Upper lobe of left lung (tissue), 6 donors: ENCODE results near the gene FCRL6. TPM values are rescaled to one million over a fixed set of nuclear protein-coding genes. Genes with fewer than 3 reads are reported as not detected.

ENCODE experiments used
- ATAC-seq, 2 donors: fragments of 200-7000 bp; cut with Tn5 transposase; one replicate each; pipeline ENCODE4 v1.9.1; 2022; ENCODE audit warnings: mild to moderate bottlenecking in 2 of 2, moderate library complexity in 2 of 2; ENCODE audit not compliant: low FRiP score in 2 of 2
- DNase-seq, 2 donors: peaks; one replicate each; pipeline ENCODE4 v3.0.0-alpha.2; 2019 to 2020
- H3K27ac ChIP-seq, 4 donors: fragments of 200-600 bp; sonication (generic); one replicate each; pipeline ENCODE4 v1.5.1; 2016 to 2019
- H3K27me3 ChIP-seq, 4 donors: fragments of 200-600 bp; sonication (generic); one replicate each; pipeline ENCODE4 v1.5.1; 2017 to 2019
- H3K36me3 ChIP-seq, 4 donors: fragments of 200-600 bp; sonication (generic); one replicate each; pipeline ENCODE4 v1.5.1; 2016 to 2019
- H3K4me1 ChIP-seq, 4 donors: fragments of 200-600 bp; sonication (generic); one replicate each; pipeline ENCODE4 v1.5.1; 2018 to 2019
- H3K4me3 ChIP-seq, 4 donors: fragments of 200-600 bp; sonication (generic); one replicate each; pipeline ENCODE4 v1.5.1; 2017 to 2019; ENCODE audit warnings: mild to moderate bottlenecking in 2 of 4, moderate library complexity in 1 of 4
- H3K9me3 ChIP-seq, 4 donors: fragments of 200-600 bp; sonication (generic); one replicate each; pipeline ENCODE4 v1.5.1; 2018 to 2019
- EP300 ChIP-seq, 4 donors: sonication (generic); formaldehyde crosslinking; IDR thresholded peaks; one replicate each; pipeline ENCODE4 v1.5.1; 2017; ENCODE audit warnings: antibody characterized with exemption in 4 of 4, control low read depth in 2 of 4
- POLR2A ChIP-seq, 4 donors: fragments of 450-650 bp; IDR thresholded peaks; one replicate each; pipeline ENCODE4 v1.5.1; 2016 to 2017; ENCODE audit warnings: antibody characterized with exemption in 4 of 4, mild to moderate bottlenecking in 2 of 4
- POLR2AphosphoS5 ChIP-seq, 2 donors: sonication (generic); formaldehyde crosslinking; IDR thresholded peaks; one replicate each; pipeline ENCODE4 v1.5.1; 2017; ENCODE audit warnings: antibody characterized with exemption in 2 of 2
- WGBS, 2 donors: methylation state at CpG; one replicate each; pipeline ENCODE4 v1.1.5; 2017 to 2018; 5-methylcytosine and 5-hydroxymethylcytosine counted together
- total RNA-seq, 6 donors: library from RNA; depleted of rRNA in 4 of 6; stranded (reverse); fragments of >200 nt in 4 of 6; gene quantifications; one replicate each; pipeline versions ENCODE4 v1.1.0 to v1.2.1, GENCODE V29; 2016 to 2021
- TF ChIP-seq, protein P1 (sequence below), 6 experiments: fragments of 450-650 bp in 4 of 6; fragments of 200-600 bp in 2 of 6; sonication (generic) in 2 of 6; IDR thresholded peaks; one replicate each; pipeline ENCODE4 v1.5.1; 2016 to 2019; ENCODE audit warnings: antibody characterized with exemption in 6 of 6
- donor health status: DM: no; HTN: no; CAD: no; lungs with moderate emphysema.
- donor health status: DM: no; HTN: yes; CAD: no; lungs with severe emphysema.

The FCRL6 gene
- total RNA-seq, 6 donors from 2014 or later = 1.8 to 5.2 (median 3.0) TPM

DNA sequence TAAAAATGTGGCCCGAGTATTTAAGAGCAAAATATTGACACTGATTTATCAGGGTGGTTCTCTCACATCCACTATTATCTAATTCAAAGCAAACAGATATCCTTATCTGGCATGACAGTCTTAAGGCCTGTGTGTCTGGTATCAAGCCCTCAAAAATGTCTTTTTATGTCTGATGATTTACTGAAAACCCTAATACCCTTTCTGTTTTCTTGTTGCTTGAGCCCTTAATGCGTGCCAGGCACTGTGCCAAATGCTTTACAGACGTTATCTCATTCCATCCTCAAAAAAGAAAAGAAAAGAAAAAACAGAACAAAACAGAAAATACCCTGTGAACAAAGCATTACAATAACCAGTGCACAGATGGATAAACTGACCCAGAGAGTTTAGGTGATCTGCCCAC is 15.7 kb upstream of the FCRL6 start:
- 49 to 54% methylated on average over 3 of the region's 3 CpGs for WGBS, 2 donors
- H3K27ac ChIP-seq = no peak overlapping the region
- peak in 1 of 2 donors; percentile 37 for ATAC-seq
- no peaks in the 10 kb centered on the region for H3K27me3 ChIP-seq
- H3K36me3 ChIP-seq = no peaks in the 10 kb centered on the region
- DNase-seq = no peak
- no peak overlapping the region for H3K4me3 ChIP-seq
- no peaks in the 10 kb centered on the region for H3K9me3 ChIP-seq
- TF ChIP-seq, protein P1, sequence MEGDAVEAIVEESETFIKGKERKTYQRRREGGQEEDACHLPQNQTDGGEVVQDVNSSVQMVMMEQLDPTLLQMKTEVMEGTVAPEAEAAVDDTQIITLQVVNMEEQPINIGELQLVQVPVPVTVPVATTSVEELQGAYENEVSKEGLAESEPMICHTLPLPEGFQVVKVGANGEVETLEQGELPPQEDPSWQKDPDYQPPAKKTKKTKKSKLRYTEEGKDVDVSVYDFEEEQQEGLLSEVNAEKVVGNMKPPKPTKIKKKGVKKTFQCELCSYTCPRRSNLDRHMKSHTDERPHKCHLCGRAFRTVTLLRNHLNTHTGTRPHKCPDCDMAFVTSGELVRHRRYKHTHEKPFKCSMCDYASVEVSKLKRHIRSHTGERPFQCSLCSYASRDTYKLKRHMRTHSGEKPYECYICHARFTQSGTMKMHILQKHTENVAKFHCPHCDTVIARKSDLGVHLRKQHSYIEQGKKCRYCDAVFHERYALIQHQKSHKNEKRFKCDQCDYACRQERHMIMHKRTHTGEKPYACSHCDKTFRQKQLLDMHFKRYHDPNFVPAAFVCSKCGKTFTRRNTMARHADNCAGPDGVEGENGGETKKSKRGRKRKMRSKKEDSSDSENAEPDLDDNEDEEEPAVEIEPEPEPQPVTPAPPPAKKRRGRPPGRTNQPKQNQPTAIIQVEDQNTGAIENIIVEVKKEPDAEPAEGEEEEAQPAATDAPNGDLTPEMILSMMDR (IDR thresholded peaks at IDR 0.05) = no peak
- no peak for TF ChIP-seq POLR2AphosphoS5 (IDR thresholded peaks at IDR 0.05)
- TF ChIP-seq EP300 (IDR thresholded peaks at IDR 0.05) = no peak
- TF ChIP-seq POLR2A (IDR thresholded peaks at IDR 0.05) = no peak
- peaks cover 4 to 9% (median 9%) of the 10 kb centered on the region in 4 donors for H3K4me1 ChIP-seq

DNA sequence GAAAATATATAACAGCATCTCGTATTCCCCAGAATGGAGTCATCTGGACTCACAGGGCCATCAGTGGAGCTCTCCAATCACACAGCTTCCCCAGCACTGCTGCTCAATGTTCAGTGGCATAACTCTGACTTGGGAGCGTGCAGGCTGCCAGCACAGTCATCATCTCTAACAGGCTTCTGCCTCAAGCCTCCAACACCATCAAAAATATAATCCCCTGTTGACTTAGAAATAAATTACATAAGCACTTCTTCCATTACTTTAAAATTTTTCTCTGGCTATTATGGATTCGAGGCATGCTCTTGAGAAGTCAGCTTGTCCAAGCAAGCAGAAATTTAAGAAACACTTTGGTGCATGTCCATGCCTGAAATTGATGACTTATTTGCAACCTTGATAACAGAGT is 15.2 kb upstream of the FCRL6 start:
- WGBS, 2 donors = 75 to 83% methylated on average over 3 of the region's 3 CpGs
- no peaks in the 10 kb centered on the region for H3K27me3 ChIP-seq
- H3K36me3 ChIP-seq = no peaks in the 10 kb centered on the region
- H3K4me3 ChIP-seq = no peak overlapping the region
- H3K4me1 ChIP-seq = peaks cover under 1 to 4% (median 4%) of the 10 kb centered on the region in 4 donors
- ATAC-seq (peak in 1 of 2 donors; percentile 61), DNase-seq (no peak)
- no peak overlapping the region for H3K27ac ChIP-seq
- no peaks in the 10 kb centered on the region for H3K9me3 ChIP-seq
- no peak for TF ChIP-seq EP300 (IDR thresholded peaks at IDR 0.05)
- no peak for TF ChIP-seq POLR2AphosphoS5 (IDR thresholded peaks at IDR 0.05)
- TF ChIP-seq, protein P1 (IDR thresholded peaks at IDR 0.05) = no peak
- TF ChIP-seq POLR2A (IDR thresholded peaks at IDR 0.05) = no peak

DNA sequence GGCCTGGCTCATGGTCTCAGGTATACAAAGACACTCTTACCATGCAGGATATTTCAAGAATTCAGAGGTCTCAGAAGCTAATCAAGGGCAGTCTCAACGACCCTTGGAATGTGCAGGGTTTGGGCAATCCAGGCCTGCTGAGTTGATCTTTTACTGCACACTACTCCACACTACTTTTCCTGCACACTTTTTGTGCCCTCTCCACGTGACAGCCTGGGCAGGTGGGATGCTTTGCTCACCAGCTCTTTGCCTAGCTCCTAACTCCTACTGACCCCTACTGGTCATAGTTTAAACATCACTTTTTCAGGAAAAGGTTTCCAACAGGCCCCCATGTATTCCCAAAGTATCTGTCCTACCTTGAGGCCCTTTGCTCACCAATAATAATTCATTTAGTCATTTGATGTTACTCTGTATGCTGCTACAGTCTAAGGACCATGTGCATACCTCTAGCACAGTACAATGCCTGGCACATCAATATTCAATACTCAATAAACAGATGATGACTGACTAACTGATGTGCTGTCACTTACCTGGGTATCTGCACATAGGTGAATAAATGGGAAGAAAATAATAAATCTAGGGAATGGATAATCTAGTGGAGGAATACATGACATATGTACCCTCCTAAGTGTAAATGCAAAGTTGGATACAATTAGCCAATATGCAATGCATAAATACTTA is 11.8 kb upstream of the FCRL6 start:
- Histone ChIP-seq H3K36me3 (no peaks in the 10 kb centered on the region), H3K4me1 (no peaks in the 10 kb centered on the region), H3K27me3 (no peaks in the 10 kb centered on the region), H3K4me3 (no peak overlapping the region), H3K9me3 (no peaks in the 10 kb centered on the region), H3K27ac (no peak overlapping the region)
- ATAC-seq (peak in 1 of 2 donors; percentile 42), DNase-seq (peak in 1 of 2 donors; percentile 34)
- WGBS, 2 donors = 7 to 13% methylated on average over 2 of the region's 2 CpGs
- TF ChIP-seq POLR2AphosphoS5 (IDR thresholded peaks at IDR 0.05) = no peak
- no peak for TF ChIP-seq POLR2A (IDR thresholded peaks at IDR 0.05)
- TF ChIP-seq, protein P1 (IDR thresholded peaks at IDR 0.05) = peak; percentile 28 to 59 (median 47)

DNA sequence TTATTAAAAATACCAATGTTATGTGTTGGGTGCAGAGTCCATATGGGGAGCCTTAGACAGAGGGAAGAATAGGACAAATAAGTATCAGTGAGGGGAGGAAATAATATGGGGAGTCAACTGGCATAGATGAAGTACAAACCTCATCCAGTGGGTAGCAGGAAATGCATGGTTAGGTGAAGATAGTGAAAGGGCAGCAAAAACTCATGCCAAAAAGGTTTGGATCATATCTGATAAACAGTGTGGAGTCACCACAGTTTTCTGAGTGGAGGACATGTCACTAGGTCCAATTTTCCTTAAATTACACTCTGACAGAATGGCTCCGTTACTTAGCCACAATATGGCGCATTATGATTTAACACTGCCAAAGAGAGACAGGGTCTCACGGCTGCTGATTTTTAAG is 11.1 kb upstream of the FCRL6 start:
- TF ChIP-seq, protein P1 (IDR thresholded peaks at IDR 0.05) = no peak
- TF ChIP-seq POLR2AphosphoS5 (IDR thresholded peaks at IDR 0.05) (no peak), EP300 (IDR thresholded peaks at IDR 0.05) (no peak), POLR2A (IDR thresholded peaks at IDR 0.05) (no peak)
- WGBS, 2 donors = 60 to 65% methylated on average over 3 of the region's 3 CpGs
- no peak for ATAC-seq

DNA sequence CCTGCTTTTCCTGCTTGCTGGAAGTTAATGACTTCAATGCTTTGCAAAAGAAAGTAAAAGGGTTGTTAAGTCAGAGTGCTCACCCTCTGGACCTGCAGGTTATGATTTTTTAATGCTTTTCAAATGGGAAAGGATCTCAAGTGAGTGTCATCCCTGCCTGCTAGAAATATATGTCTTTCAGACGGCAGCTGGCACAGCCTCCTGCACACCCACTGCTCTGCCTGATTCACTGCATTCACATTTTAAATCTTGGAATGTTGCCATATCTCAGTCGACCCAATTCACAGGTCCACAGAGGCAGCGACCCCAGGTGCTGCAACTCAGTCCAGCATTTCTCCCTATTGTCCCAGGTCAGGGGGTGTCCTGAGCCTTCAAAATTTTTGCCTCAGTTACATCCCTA is 10.7 kb upstream of the FCRL6 start:
- no peaks in the 10 kb centered on the region for H3K27me3 ChIP-seq
- no peaks in the 10 kb centered on the region for H3K4me1 ChIP-seq
- H3K27ac ChIP-seq = no peak overlapping the region
- TF ChIP-seq POLR2A (IDR thresholded peaks at IDR 0.05) (no peak), EP300 (IDR thresholded peaks at IDR 0.05) (no peak), POLR2AphosphoS5 (IDR thresholded peaks at IDR 0.05) (no peak)
- TF ChIP-seq, protein P1 (IDR thresholded peaks at IDR 0.05) = no peak
- H3K4me3 ChIP-seq = no peak overlapping the region
- no peaks in the 10 kb centered on the region for H3K9me3 ChIP-seq
- 17 to 48% methylated on average over 3 of the region's 3 CpGs for WGBS, 2 donors
- ATAC-seq (no peak), DNase-seq (no peak)
- no peaks in the 10 kb centered on the region for H3K36me3 ChIP-seq

More for the DNA sequence above, 11.1 kb upstream of the FCRL6 start:
- no peak overlapping the region for H3K27ac ChIP-seq
- H3K4me1 ChIP-seq = no peaks in the 10 kb centered on the region
- H3K4me3 ChIP-seq = no peak overlapping the region
- no peaks in the 10 kb centered on the region for H3K9me3 ChIP-seq
- no peak for DNase-seq
- no peaks in the 10 kb centered on the region for H3K27me3 ChIP-seq
- H3K36me3 ChIP-seq = no peaks in the 10 kb centered on the region
